H4 (cell line): ENCODE measurements around the gene PRSS38. TPM values are rescaled to one million over a fixed set of nuclear protein-coding genes. Genes with fewer than 3 reads are reported as not detected.

ENCODE experiments used
- total RNA-seq: library from RNA; depleted of rRNA; stranded (reverse); fragments of >200 nt; shearing (Covaris generic); gene quantifications from 2 replicates; pipeline ENCODE4 v1.2.3, GENCODE V29; 2014; rRNA removed

Gene PRSS38
- total RNA-seq, 1 experiment from 2014 or later, result not detected

Other genes with a start within 250 kb of the PRSS38 start
- gene JMJD4, start 80.4 kb upstream of the PRSS38 start, total RNA-seq, result 15.1 and 19.7 TPM in 2 replicates
- 61.3 and 61.6 TPM in 2 replicates for gene SNAP47, start 80.2 kb upstream of the PRSS38 start, total RNA-seq
- gene WNT9A, start 132.3 kb downstream of the PRSS38 start, total RNA-seq, result 0.37 and 0.47 TPM in 2 replicates
- gene WNT3A, start 191.3 kb downstream of the PRSS38 start, total RNA-seq, result not detected in 2 replicates